Lower lobe of right lung (tissue), 2 donors: ENCODE results near the gene NAPB. TPM values are rescaled to one million over a fixed set of nuclear protein-coding genes. Genes with fewer than 3 reads are reported as not detected.

Experiments
- ATAC-seq, 2 donors: fragments of 200-7000 bp; cut with Tn5 transposase; one replicate each; pipeline ENCODE4 v1.9.1; 2020 to 2022; ENCODE audit warnings: mild to moderate bottlenecking in 2 of 2, moderate library complexity in 2 of 2
- DNase-seq: peaks from one replicate; pipeline ENCODE4 v3.0.0-alpha.2; 2020
- H3K27ac ChIP-seq: fragments of 200-600 bp; one replicate; pipeline ENCODE4 v1.8.0; 2022
- H3K27me3 ChIP-seq: fragments of 200-600 bp; one replicate; pipeline ENCODE4 v1.8.0; 2022; ENCODE audit warnings: low read depth
- H3K36me3 ChIP-seq: fragments of 200-600 bp; one replicate; pipeline ENCODE4 v1.8.0; 2022; ENCODE audit warnings: mild to moderate bottlenecking
- H3K4me1 ChIP-seq: fragments of 200-600 bp; one replicate; pipeline ENCODE4 v1.8.0; 2022
- H3K4me3 ChIP-seq: fragments of 200-600 bp; one replicate; pipeline ENCODE4 v1.8.0; 2022; ENCODE audit warnings: mild to moderate bottlenecking
- H3K9me3 ChIP-seq: fragments of 200-600 bp; one replicate; pipeline ENCODE4 v1.8.0; 2022
- intact Hi-C: fragments of 100-400 bp; cut with DNase I; formaldehyde crosslinking; loops from one replicate; pipeline ENCODE4 v1.11.0; 2022
- total RNA-seq: library from RNA; stranded (reverse); fragmentation: NEBNext Ultra II Directional; extraction: Animal tissue kit (Norgen Biotek cat#: 25700); gene quantifications from one replicate; pipeline ENCODE4 v1.2.1, GENCODE V29; 2021
- TF ChIP-seq, protein P1 (sequence below): fragments of 200-600 bp; IDR thresholded peaks from one replicate; pipeline ENCODE4 v1.8.0; 2022; ENCODE audit warnings: antibody characterized with exemption, mild to moderate bottlenecking
- donor health status: DM: no; HTN: yes; CAD: no; lungs with severe emphysema.

The NAPB gene
- total RNA-seq, 1 donor from 2014 or later, result 11.0 TPM

DNA sequence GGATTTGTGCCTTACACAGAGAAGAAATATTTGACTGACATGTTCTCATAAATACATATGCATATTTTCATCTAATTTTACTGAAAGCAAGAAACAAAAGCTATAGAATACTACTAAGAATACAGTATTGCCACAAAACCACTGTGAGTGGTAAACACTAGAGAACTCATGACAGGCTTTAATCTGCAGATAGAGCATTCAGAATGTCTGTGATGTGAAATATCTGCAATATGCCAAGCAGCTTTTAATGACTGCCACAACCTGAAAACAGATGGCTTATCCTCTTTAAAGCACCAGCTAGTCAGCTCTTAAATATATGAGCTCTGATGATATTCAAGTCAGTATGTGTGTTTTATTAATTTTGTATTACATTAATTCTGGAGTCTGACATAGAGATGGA lies 3.4 kb downstream of the NAPB start:
- H3K4me3 ChIP-seq, result no peak overlapping the region
- no peaks in the 10 kb centered on the region for H3K36me3 ChIP-seq
- H3K27me3 ChIP-seq, result no peaks in the 10 kb centered on the region
- H3K4me1 ChIP-seq, result peaks cover 13% of the 10 kb centered on the region
- DNase-seq, result no peak
- no peak for ATAC-seq
- intact Hi-C loops, result no loop called here
- TF ChIP-seq, protein P1, sequence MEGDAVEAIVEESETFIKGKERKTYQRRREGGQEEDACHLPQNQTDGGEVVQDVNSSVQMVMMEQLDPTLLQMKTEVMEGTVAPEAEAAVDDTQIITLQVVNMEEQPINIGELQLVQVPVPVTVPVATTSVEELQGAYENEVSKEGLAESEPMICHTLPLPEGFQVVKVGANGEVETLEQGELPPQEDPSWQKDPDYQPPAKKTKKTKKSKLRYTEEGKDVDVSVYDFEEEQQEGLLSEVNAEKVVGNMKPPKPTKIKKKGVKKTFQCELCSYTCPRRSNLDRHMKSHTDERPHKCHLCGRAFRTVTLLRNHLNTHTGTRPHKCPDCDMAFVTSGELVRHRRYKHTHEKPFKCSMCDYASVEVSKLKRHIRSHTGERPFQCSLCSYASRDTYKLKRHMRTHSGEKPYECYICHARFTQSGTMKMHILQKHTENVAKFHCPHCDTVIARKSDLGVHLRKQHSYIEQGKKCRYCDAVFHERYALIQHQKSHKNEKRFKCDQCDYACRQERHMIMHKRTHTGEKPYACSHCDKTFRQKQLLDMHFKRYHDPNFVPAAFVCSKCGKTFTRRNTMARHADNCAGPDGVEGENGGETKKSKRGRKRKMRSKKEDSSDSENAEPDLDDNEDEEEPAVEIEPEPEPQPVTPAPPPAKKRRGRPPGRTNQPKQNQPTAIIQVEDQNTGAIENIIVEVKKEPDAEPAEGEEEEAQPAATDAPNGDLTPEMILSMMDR, result no peak
- H3K9me3 ChIP-seq, result no peaks in the 10 kb centered on the region
- no peak overlapping the region for H3K27ac ChIP-seq

DNA sequence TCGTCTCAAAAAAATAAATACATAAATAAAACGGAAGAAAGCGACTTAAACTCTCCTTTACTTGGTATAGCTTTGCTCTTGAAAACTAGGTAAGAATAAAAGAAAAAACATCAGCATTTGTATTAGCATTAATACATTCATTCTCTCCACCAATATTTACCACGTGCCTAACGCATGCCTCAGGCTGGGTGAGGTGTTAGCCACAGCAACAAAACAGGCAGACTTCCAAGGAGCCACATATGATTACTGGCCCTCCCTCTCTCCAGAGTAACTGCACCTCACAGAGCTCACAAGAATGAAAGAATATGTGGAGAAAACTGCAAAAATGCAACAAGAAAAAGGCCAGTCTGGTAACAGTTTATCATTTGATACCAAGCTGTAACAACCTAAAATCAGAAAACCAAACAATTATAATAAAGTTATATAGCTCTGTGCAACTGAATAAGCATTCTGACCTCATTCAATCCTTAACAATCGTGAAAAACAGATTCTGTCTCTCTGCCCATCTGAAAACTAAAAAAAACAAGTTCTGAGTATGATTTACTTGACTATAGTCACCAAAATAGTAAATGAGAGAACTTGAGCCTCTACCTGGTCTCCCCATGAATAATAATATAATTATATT lies 5.2 kb downstream of the NAPB start:
- Histone ChIP-seq H3K4me3 (no peak overlapping the region), H3K27ac (no peak overlapping the region), H3K4me1 (peaks cover 25% of the 10 kb centered on the region), H3K27me3 (no peaks in the 10 kb centered on the region), H3K36me3 (no peaks in the 10 kb centered on the region), H3K9me3 (no peaks in the 10 kb centered on the region)
- DNase-seq (no peak), ATAC-seq (no peak)
- TF ChIP-seq, protein P1, result no peak
- intact Hi-C loops, result no loop called here

DNA sequence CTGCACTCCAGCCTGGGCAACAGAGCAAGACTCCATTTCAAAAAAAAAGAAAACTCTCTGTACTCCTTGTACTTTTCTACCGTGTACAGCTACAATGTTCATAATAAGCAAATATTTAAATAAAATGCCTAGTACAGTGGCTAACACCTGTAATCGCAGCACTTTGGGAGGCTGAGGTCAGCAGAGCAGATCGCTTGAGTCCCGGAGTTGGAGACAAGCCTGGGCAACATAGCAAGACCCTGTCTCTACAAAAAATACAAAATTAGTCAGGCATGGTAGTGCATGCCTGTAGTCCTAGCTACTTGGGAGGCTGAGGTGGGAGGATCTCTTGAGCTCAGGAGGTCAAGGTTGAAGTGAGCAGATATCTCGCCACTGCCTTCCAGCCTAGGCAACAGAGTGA lies 5.7 kb downstream of the NAPB start:
- Histone ChIP-seq H3K9me3 (no peaks in the 10 kb centered on the region), H3K27me3 (no peaks in the 10 kb centered on the region), H3K36me3 (no peaks in the 10 kb centered on the region), H3K4me3 (no peak overlapping the region), H3K4me1 (peaks cover 25% of the 10 kb centered on the region), H3K27ac (no peak overlapping the region)
- intact Hi-C loops, result no loop called here
- ATAC-seq, result no peak
- no peak for DNase-seq
- TF ChIP-seq, protein P1, result no peak

DNA sequence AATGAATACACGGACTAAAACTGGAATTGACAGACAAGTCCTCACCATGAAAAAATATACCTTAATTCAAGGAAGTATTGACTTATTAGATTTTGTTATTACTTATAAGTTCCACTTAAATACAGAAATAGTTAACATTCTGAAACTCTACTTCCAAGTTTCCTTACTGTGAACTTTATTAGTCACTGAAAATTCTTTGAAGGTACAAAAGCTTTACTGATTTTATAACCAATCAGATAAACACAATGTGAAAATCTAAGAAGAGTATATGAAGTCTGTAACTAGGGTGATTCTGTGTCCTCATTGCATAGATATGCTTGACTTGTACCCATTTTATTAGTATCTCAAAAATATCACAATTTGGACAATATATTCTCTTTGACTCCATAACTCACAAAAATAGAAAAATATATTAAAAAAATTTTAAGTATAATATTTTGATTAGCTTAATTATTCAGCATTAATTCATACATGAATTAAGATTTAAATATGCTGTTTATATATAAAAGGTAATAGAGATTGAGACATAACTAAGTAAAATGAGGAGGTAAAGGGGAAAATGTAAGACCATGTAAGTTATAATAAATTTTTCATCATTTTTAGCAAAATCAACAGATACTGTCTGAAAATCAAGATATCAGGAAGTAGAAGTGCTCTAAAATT lies 6.6 kb downstream of the NAPB start:
- Histone ChIP-seq H3K27me3 (no peaks in the 10 kb centered on the region), H3K36me3 (no peaks in the 10 kb centered on the region), H3K9me3 (no peaks in the 10 kb centered on the region), H3K4me1 (peaks cover 21% of the 10 kb centered on the region), H3K27ac (no peak overlapping the region), H3K4me3 (no peak overlapping the region)
- TF ChIP-seq, protein P1, result no peak
- DNase-seq (no peak), ATAC-seq (no peak)
- intact Hi-C loops, result no loop called here

DNA sequence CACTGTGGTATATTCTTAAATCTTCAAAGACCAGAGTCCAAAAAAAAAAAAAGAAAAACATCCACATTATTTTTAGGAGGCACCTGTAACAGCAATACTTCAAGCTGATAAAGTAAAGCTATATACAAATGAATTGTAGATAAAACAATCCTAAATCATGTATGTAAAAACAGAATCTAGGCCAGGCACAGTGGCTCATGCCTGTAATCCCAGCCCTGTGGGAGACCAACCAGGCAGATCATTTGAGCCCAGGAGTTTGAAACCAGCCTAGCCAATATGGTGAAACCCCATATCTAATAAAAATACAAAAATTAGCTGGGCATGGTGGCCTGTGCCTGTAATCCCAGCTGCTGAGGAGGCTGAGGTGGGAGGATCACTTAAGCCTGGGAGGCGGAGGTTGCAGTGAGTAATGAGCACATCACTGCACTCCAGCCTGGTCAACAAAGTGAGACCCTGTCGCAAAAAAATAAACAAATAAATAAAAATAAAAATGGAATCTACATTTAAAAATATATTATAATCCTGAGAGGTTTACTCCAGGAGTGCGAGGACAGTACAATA lies 7.3 kb downstream of the NAPB start:
- intact Hi-C loops, result no loop called here
- no peak overlapping the region for H3K4me3 ChIP-seq
- ATAC-seq, result no peak

More for the DNA sequence above, 7.3 kb downstream of the NAPB start:
- Histone ChIP-seq H3K36me3 (no peaks in the 10 kb centered on the region), H3K4me1 (peaks cover 14% of the 10 kb centered on the region), H3K27ac (no peak overlapping the region), H3K27me3 (no peaks in the 10 kb centered on the region), H3K9me3 (no peaks in the 10 kb centered on the region)
- TF ChIP-seq, protein P1, result no peak
- DNase-seq, result no peak
